Ovary (tissue), 3 donors: ENCODE measurements around the gene PIAS4.

Source experiments
- EP300 ChIP-seq: sonication (generic); formaldehyde crosslinking; IDR thresholded peaks from one replicate; pipeline ENCODE4 v1.6.1; 2017; ENCODE audit warnings: antibody characterized with exemption
- TF ChIP-seq, protein P1 (sequence below), 3 donors: fragments of 450-650 bp in 2 of 3; fragments of 200-600 bp in 1 of 3; IDR thresholded peaks; one replicate each; pipeline versions ENCODE4 v1.5.1 to v1.8.0; 2016 to 2022; ENCODE audit warnings: antibody characterized with exemption in 3 of 3, mild to moderate bottlenecking in 1 of 3
- donor health status: DM: no; HTN: no; CAD: no.

DNA sequence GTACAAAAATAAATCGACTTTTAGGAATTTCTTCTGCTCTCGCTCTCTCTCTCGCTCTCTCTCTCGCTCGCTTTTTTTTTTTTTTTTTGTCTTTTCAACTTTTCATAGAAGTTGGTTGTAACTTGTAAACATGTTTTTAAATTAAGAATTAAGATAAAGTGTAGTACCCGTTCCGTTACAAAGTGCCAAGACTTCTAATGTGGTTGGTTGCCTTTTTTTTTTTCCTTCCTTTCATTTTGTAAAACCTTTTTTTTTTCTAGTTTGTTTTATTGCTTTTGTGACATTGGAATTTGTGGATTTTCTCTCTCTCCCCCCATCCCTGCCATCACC lies 38.8 kb downstream of the PIAS4 start:
- TF ChIP-seq, protein P1, sequence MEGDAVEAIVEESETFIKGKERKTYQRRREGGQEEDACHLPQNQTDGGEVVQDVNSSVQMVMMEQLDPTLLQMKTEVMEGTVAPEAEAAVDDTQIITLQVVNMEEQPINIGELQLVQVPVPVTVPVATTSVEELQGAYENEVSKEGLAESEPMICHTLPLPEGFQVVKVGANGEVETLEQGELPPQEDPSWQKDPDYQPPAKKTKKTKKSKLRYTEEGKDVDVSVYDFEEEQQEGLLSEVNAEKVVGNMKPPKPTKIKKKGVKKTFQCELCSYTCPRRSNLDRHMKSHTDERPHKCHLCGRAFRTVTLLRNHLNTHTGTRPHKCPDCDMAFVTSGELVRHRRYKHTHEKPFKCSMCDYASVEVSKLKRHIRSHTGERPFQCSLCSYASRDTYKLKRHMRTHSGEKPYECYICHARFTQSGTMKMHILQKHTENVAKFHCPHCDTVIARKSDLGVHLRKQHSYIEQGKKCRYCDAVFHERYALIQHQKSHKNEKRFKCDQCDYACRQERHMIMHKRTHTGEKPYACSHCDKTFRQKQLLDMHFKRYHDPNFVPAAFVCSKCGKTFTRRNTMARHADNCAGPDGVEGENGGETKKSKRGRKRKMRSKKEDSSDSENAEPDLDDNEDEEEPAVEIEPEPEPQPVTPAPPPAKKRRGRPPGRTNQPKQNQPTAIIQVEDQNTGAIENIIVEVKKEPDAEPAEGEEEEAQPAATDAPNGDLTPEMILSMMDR (IDR thresholded peaks at IDR 0.05) = no peak
- no peak for TF ChIP-seq EP300
